Measurements from ENCODE around the gene NKX6-1.

Gene NKX6-1

DNA sequence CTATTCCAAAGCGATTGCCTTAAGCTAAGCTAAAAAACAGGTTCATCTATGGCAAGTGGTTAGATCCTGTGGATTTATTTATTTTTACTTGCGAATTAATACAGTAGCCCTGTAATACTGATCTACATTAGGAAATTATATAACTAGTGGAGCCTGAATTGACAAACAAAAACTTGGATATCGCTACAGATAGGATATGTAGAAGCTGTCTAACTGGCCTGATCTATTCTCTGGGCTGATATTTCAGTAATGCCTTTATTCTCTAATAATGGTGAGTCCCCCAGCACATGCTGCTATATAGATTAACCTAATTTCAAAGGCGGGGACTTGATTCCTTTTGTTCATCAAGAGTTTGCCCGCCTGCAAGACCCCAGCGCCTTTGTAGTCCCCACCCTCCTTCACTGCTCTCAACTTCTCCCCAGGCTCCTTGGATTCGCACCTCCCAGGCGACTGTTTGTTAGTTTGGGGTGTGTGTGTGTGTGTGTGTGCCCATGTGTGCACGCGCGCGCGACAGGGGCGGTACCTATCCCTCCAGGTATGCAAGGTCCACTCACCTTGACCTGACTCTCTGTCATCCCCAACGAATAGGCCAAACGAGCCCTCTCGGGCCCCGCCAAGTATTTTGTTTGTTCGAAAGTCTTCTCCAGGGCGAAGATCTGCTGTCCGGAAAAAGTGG, 3.8 kb downstream of the NKX6-1 start:
- DNase-seq (ENCODE audit: low spot score in 2 of 2) (no peak), ATAC-seq (ENCODE audit: low read depth) (no peak)
- Mint-ChIP-seq H3K27me3 (peaks cover 27% of the 10 kb centered on the region), H3K4me1 (peaks cover 6% of the 10 kb centered on the region), H3K9me3 (no peaks in the 10 kb centered on the region), H3K27ac (no peak overlapping the region), H3K36me3 (peaks cover 4% of the 10 kb centered on the region), H3K4me3 (no peak overlapping the region)

GRCh38 chr4:84494531-84494930, 4.6 kb downstream of the NKX6-1 start:
- DNase-seq (ENCODE audit: low spot score in 2 of 2) (no peak), ATAC-seq (ENCODE audit: low read depth) (no peak)
- peaks cover 2% of the 10 kb centered on the region for H3K36me3 Mint-ChIP-seq
- no peak overlapping the region for H3K27ac Mint-ChIP-seq
- H3K27me3 Mint-ChIP-seq, result peaks cover 25% of the 10 kb centered on the region
- H3K4me3 Mint-ChIP-seq, result no peak overlapping the region
- H3K4me1 Mint-ChIP-seq, result peaks cover 6% of the 10 kb centered on the region
- no peaks in the 10 kb centered on the region for H3K9me3 Mint-ChIP-seq

GRCh38 chr4:84494076-84494475, 5.0 kb downstream of the NKX6-1 start:
- H3K4me3 Mint-ChIP-seq, result no peak overlapping the region
- peaks cover 2% of the 10 kb centered on the region for H3K36me3 Mint-ChIP-seq
- peaks cover 24% of the 10 kb centered on the region for H3K27me3 Mint-ChIP-seq
- ATAC-seq (ENCODE audit: low read depth) (no peak), DNase-seq (ENCODE audit: low spot score in 2 of 2) (no peak)
- no peaks in the 10 kb centered on the region for H3K9me3 Mint-ChIP-seq
- peaks cover 5% of the 10 kb centered on the region for H3K4me1 Mint-ChIP-seq
- H3K27ac Mint-ChIP-seq, result no peak overlapping the region

DNA sequence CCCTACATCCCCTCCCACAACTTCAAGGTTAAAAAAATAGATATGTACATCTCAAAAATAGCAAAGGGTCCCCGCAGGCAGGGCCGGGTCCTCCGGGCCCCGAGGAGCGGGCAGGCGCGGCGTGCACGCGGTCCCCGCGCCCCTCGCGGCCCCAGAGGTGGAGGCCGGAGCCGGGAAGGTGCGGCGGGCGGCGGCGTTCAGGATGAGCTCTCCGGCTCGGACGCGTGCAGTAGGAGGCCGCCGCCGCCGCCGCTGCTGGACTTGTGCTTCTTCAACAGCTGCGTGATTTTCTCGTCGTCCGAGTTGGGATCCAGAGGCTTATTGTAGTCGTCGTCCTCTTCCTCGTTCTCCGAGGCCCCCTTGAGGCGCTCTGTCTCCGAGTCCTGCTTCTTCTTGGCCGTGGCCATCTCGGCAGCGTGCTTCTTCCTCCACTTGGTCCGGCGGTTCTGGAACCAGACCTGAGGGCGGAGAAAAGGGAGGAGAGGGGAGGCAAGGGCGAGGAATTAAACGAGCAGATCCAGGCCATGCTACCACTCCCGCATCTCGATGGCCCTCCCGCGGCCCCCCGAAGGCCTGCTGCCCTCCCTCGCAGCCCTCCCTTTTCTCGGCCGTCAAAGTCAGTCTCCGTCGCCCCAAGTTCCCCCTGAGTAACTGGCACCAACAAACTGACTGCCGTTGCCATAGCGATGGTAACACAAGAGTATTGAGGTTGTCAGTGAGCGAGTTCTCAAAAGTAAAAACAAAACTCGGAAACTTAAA, 5.8 kb downstream of the NKX6-1 start:
- H3K4me3 Mint-ChIP-seq, result peak overlapping the region; percentile 47

DNA sequence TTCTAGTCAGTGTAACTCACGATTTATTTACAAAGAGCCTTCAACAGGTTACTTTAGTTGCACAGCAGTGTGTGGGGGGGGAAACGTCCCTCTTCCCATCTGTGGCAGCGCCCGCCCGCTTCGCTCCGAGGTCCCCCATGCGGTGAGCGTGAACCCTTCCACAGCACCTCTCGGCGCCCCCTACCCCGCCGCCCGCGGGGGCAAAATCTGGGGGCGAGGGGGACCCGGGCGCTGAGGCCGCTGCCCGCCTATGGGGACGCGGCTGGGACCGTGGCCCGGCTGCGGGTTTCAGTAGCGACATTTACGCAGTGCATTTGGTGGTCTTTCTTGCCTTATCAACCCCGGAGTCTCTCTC, 6.4 kb downstream of the NKX6-1 start:
- H3K4me1 Mint-ChIP-seq, result no peaks in the 10 kb centered on the region
- peaks cover 21% of the 10 kb centered on the region for H3K27me3 Mint-ChIP-seq
- H3K36me3 Mint-ChIP-seq, result peaks cover 2% of the 10 kb centered on the region
- H3K4me3 Mint-ChIP-seq, result no peak overlapping the region
- H3K9me3 Mint-ChIP-seq, result no peaks in the 10 kb centered on the region
- DNase-seq (ENCODE audit: low spot score in 2 of 2) (no peak), ATAC-seq (ENCODE audit: low read depth) (no peak)
- no peak overlapping the region for H3K27ac Mint-ChIP-seq

More for the DNA sequence above, 5.8 kb downstream of the NKX6-1 start:
- peak; percentile 48 for ATAC-seq (ENCODE audit: low read depth)
- H3K4me1 Mint-ChIP-seq, result no peaks in the 10 kb centered on the region
- DNase-seq (ENCODE audit: low spot score in 2 of 2), result no peak
- H3K27me3 Mint-ChIP-seq, result peaks cover 21% of the 10 kb centered on the region
- H3K36me3 Mint-ChIP-seq, result peaks cover 2% of the 10 kb centered on the region
- H3K9me3 Mint-ChIP-seq, result no peaks in the 10 kb centered on the region
- H3K27ac Mint-ChIP-seq, result peak overlapping the region; percentile 85

GRCh38 chr4:84492290-84492689, 6.8 kb downstream of the NKX6-1 start:
- Mint-ChIP-seq H3K4me1 (no peaks in the 10 kb centered on the region), H3K27ac (no peak overlapping the region), H3K36me3 (peaks cover 2% of the 10 kb centered on the region), H3K9me3 (no peaks in the 10 kb centered on the region), H3K4me3 (no peak overlapping the region), H3K27me3 (peaks cover 22% of the 10 kb centered on the region)
- ATAC-seq (ENCODE audit: low read depth) (no peak), DNase-seq (ENCODE audit: low spot score in 2 of 2) (no peak)

DNA sequence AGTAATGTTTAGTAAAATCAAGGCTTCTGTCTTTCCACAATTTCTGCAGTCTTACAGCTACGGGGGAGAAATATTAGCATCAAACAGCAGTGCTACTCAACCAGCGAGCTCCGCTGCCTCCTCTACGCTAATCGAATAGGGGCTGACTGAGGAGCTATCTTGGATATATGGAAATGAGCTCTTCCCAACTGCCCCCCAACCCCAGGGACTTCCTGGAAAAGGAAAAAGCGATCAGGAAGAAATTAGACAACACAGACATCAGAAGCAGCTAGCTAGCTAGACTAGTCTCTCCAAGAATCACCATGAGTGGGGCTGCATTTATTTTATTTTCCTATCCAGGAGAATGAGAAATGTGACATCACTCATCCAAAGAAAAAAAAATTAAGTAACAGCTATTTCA, 7.6 kb downstream of the NKX6-1 start:
- no peaks in the 10 kb centered on the region for H3K4me1 Mint-ChIP-seq
- no peak for ATAC-seq (ENCODE audit: low read depth)
- no peaks in the 10 kb centered on the region for H3K9me3 Mint-ChIP-seq
- no peak for DNase-seq (ENCODE audit: low spot score in 2 of 2)
- H3K27ac Mint-ChIP-seq, result no peak overlapping the region
- H3K4me3 Mint-ChIP-seq, result no peak overlapping the region
- peaks cover 2% of the 10 kb centered on the region for H3K36me3 Mint-ChIP-seq
- H3K27me3 Mint-ChIP-seq, result peaks cover 23% of the 10 kb centered on the region

DNA sequence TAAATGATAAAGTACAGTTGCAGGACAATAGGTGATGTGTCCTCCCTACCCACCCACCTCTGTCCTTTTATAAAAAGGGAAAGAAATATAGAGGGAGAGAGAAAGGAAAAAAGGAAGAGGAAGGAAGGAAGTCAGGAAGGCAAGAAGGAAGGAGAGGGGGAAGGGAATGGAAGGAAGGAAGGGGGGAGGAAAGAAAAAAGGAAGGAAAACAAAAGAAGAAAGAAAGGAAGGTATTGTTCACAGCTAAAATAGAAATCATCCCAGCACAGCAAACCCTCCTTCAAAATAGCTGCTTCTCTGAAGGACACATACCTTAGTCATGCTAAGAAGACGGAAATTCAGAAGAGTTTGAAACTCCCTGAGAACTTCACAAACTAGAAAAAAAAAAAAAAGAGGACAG, 8.4 kb downstream of the NKX6-1 start:
- H3K4me1 Mint-ChIP-seq, result no peaks in the 10 kb centered on the region
- no peak overlapping the region for H3K27ac Mint-ChIP-seq
- peaks cover 2% of the 10 kb centered on the region for H3K36me3 Mint-ChIP-seq
- H3K9me3 Mint-ChIP-seq, result no peaks in the 10 kb centered on the region
- H3K27me3 Mint-ChIP-seq, result peaks cover 25% of the 10 kb centered on the region
- DNase-seq (ENCODE audit: low spot score in 2 of 2), result no peak
- ATAC-seq (ENCODE audit: low read depth), result no peak
- H3K4me3 Mint-ChIP-seq, result no peak overlapping the region

GRCh38 chr4:84484236-84484635, 14.9 kb downstream of the NKX6-1 start:
- H3K27me3 Mint-ChIP-seq, result peaks cover 24% of the 10 kb centered on the region

GRCh38 chr4:84483688-84484087, 15.4 kb downstream of the NKX6-1 start:
- H3K27ac Mint-ChIP-seq, result no peak overlapping the region

More at GRCh38 chr4:84484236-84484635, 14.9 kb downstream of the NKX6-1 start:
- DNase-seq (ENCODE audit: low spot score in 2 of 2), result no peak
- no peak overlapping the region for H3K27ac Mint-ChIP-seq
- ATAC-seq (ENCODE audit: low read depth), result no peak
- peaks cover 2% of the 10 kb centered on the region for H3K4me1 Mint-ChIP-seq
- H3K4me3 Mint-ChIP-seq, result no peak overlapping the region
- no peaks in the 10 kb centered on the region for H3K36me3 Mint-ChIP-seq
- H3K9me3 Mint-ChIP-seq, result peaks cover 1% of the 10 kb centered on the region

DNA sequence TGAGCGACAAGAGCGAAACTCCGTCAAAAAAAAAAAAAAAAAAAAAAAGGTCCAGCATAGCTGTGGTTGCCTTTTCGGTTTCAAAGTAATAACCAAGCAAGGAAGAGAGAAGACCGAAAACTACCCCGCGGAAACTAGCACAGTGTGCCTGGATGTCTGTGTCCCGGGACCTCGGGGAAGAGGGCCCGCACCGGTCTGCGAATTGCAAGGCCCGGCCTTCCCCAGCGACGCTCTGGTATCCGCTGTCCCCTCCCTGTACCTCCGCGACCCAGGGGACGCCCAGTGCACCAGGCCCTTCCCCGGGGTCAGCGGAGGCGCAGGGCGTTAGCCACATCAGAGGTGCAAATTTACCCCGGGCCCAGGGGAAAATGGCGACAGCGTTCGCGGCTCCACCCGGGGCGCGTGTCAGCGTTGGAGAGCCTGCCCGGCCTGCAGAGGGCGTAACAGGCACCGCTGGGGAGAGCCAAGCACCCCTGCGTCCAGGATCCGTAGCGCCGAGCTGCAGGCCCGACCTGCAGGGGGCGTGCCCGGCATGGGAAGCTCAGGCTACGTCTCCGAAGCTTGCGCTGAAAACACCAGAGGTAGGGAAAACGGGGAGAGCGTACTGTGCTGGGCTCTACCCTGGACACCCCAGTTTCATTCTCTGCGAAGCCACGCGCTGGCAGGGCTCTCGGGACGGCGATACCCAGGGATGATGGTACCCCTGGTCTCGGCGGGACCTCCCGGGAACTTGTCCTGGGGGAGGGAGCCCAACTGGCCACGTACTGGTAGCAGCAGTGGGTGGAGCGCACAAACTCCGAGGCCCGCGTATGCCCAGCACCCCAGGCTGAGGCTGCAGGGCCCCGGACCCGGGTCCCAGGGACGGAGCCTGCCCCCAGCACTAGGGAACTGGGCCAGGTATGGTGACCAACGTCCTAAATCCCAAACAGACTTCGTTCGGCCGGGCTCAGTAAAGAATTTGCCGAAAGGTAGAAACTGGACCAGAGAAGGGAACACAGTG, 16.2 kb downstream of the NKX6-1 start:
- Mint-ChIP-seq H3K36me3 (no peaks in the 10 kb centered on the region), H3K4me3 (no peak overlapping the region), H3K9me3 (peaks cover 1% of the 10 kb centered on the region), H3K27ac (no peak overlapping the region), H3K27me3 (peaks cover 25% of the 10 kb centered on the region), H3K4me1 (peaks cover 2% of the 10 kb centered on the region)
- DNase-seq (ENCODE audit: low spot score in 2 of 2), result no peak
- no peak for ATAC-seq (ENCODE audit: low read depth)

More at GRCh38 chr4:84483688-84484087, 15.4 kb downstream of the NKX6-1 start:
- Mint-ChIP-seq H3K4me3 (no peak overlapping the region), H3K9me3 (peaks cover 1% of the 10 kb centered on the region), H3K4me1 (peaks cover 2% of the 10 kb centered on the region), H3K36me3 (no peaks in the 10 kb centered on the region), H3K27me3 (peaks cover 22% of the 10 kb centered on the region)
- ATAC-seq (ENCODE audit: low read depth), result no peak
- DNase-seq (ENCODE audit: low spot score in 2 of 2), result no peak

DNA sequence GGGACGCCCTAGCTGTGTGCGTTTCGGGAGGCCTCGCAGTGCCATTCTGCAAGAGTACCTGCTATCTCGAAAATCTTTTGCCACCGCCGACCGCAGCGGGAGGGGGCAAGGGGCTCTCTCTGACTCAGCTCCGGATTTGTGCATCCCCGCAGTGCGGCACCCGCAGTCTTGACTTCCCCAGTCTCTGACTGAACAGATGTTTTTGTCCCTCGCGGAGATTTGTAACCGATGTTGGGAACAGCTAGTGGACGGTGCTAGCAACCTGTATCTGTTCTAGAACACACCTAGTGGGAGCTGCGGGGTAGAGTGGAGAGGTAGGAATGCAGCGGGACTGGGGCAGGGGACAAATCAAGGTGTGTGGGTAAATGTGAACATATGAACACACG, 17.2 kb downstream of the NKX6-1 start:
- Mint-ChIP-seq H3K27ac (no peak overlapping the region), H3K4me1 (peaks cover 2% of the 10 kb centered on the region), H3K27me3 (peaks cover 21% of the 10 kb centered on the region), H3K9me3 (peaks cover 1% of the 10 kb centered on the region), H3K36me3 (no peaks in the 10 kb centered on the region), H3K4me3 (no peak overlapping the region)
- ATAC-seq (ENCODE audit: low read depth) (no peak), DNase-seq (ENCODE audit: low spot score in 2 of 2) (no peak)

DNA sequence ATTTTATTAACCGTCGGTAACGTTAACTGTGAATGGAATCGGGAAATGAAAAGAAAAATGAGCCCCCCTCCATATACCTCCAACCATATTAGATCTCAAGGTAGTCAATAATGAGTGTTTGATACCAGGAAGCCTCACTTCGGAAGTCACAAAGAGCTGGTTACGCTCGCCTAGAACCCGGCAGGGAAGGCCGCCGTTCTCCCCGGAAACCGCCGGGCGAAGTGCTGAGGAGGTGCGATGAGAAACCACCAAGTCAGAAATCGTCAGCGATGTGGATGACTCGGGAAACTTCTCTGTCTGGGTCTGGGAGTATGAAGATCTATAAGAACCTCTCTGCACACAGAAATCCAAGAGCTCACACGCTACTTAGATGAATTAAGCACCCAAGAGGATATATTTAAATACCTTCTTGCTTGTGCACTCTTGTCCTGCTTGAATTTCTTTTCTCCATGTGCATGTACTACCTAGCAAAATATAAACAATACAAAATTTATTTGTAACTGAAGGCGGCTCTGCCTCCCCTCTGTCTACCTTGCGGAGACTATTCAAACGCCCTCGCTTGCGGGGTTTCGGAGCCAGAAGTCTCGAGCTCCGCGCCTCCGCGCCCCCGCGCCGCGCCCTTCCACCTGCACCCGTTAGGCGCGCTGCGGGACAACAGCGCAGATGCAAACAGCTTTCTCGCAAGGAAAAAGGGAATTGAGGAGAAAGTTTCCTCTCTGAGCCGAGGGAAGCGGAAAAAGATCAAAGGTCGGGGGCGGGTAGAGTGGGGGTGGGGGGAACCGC, 17.8 kb downstream of the NKX6-1 start:
- no peak for DNase-seq (ENCODE audit: low spot score in 2 of 2)

More for the DNA sequence above, 17.8 kb downstream of the NKX6-1 start:
- Mint-ChIP-seq H3K9me3 (peaks cover 1% of the 10 kb centered on the region), H3K4me1 (peaks cover 2% of the 10 kb centered on the region), H3K4me3 (no peak overlapping the region), H3K27me3 (peaks cover 21% of the 10 kb centered on the region), H3K27ac (no peak overlapping the region), H3K36me3 (no peaks in the 10 kb centered on the region)
- ATAC-seq (ENCODE audit: low read depth), result no peak

Data from memory B cell (primary cell).